Occipital lobe (tissue), 2 donors: Measurements from ENCODE around the gene PIM3. TPM values are rescaled to one million over a fixed set of nuclear protein-coding genes. Genes with fewer than 3 reads are reported as not detected.
"Not testable (repeated sequence)": the region's sequence is repeated elsewhere in the genome, so short reads cannot be mapped to it uniquely, and the experiment has no call there.

ENCODE experiments used
- DNase-seq: peaks from one replicate; lab custom pipeline; 2025; lab: John Stamatoyannopoulos, UW
- total RNA-seq: library from RNA; depleted of rRNA; stranded (reverse); fragments of >200 nt; gene quantifications from one replicate; pipeline ENCODE4 v1.2.3, GENCODE V29; 2014

The PIM3 gene
- total RNA-seq, 1 donor from 2014 or later = 13.1 TPM

DNA sequence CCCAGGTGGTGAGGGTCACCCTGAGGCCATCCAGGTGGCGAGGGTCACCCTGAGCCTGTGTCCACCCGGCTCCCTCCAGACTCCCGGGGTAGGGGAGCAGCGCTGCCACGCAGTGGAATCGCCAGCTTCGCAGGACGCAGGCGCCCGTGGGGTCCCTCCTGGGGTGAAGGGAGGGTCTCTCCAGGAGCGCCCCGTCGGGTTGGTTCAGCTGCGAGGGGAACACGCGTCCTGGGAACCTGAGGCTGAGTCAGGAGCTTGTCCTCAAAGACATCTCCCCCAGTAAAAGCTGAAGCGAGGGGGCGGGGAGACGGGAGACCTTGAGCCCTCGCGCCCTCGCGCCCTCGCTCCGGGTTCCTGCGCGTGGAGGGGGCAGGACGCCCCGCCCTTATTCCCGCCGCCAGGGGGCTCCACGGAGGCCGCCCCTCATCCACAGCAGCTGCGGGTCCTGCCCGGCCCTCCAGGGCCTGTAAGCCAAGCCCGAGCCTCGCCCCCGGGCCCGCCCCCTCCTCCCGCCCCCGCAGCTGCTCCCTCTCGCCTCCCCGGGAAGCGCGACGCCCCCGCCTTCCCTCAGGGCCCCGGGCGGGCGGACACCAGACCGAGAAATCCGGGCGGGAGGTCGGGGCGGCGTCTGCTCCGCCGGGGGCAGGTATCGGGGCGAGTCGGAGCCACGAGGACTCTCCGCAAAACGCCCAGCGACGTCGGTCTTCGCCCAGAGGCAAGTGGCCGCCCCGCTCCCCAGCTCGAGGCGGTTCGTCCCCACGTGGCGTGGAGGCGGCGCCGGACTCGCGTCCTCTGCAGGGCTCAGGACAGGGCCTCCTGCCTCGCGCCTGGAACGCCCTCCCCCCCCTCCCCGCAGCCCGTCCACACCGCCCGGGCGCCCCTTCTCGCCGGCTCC is 22.8 kb downstream of the PIM3 start:
- DNase-seq = no peak

DNA sequence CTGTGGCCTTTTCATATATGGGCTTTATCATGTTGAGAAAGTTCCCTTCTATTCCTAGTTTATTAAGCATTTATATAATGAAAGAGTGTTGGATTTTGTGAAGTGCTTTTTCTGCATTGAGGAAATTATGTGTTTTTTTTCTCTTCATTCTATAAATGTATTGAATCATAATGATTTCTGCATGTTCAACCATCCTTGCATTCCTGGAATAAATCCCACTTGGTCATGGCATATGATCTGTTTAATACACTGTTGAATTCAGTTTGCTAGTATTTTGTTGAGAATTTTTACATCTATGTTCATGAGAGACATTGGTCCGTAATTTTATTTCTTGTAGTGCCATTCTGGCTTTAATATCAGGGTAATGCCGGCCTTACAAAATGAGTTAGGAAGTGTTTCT is 25.8 kb downstream of the PIM3 start:
- DNase-seq = no peak

DNA sequence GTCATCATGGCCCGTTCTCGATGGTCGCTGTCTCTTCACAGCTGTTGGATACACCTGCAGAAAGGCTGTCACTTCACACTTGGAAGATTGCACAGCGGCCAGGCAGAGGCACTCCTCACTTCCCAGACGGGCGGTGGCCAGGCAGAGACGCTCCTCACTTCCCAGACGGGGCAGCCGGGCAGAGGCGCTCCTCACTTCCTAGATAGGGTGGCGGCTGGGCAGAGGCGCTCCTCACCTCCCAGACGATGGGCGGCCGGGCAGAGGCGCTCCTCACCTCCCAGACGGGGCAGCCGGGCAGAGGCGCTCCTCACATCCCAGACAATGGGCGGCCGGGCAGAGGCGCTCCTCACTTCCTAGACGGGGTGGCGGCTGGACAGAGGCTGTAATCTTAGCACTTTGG is 29.3 kb downstream of the PIM3 start:
- not testable (repeated sequence) for DNase-seq

DNA sequence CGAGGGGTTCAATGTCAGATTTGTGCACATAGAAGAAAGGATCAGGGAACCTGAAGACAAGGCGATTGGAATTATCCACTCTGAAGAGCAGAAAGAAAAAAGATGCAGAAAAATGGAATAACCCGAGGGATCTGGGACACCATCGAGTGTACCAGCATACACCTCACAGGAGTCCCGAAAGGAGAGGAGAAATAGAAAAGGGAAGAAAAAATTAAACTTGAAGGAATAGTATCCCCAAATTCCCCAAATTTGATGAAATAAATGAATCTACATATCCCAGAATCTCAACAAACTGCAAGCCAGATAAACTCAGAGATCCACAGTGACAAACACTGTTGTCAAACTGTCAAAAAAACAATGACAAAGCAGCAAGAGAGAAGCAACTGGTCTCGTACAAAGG is 30.6 kb downstream of the PIM3 start:
- DNase-seq = no peak

DNA sequence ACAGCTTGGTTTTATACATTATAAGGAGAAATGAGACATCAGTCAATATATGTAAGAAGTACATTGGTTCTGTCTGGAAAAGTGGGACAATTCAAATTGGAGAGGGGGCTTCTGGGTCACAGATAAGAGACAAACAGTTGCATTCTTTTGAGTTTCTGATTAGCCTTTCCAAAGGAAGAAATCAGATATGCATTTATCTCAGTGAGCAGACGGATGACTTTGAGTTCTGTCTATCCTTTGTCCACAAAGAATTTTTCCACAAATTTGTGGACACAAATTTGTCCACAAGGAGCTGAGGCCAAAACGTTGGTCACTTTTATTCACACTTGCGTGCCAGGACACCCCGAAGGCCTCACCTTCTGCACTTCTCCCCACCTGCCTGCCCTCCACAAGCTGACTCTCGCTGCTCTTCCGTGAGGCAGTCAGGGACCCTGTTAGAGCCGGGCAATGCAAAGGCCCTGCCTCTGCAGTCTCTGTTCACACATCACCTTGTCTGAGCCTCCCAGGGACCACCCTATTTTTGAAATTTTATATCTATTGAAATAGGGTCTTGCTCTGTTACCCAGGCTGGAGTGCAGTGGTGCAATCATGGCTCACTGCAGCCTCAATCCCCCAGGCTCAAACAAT is 31.4 kb downstream of the PIM3 start:
- DNase-seq = no peak

DNA sequence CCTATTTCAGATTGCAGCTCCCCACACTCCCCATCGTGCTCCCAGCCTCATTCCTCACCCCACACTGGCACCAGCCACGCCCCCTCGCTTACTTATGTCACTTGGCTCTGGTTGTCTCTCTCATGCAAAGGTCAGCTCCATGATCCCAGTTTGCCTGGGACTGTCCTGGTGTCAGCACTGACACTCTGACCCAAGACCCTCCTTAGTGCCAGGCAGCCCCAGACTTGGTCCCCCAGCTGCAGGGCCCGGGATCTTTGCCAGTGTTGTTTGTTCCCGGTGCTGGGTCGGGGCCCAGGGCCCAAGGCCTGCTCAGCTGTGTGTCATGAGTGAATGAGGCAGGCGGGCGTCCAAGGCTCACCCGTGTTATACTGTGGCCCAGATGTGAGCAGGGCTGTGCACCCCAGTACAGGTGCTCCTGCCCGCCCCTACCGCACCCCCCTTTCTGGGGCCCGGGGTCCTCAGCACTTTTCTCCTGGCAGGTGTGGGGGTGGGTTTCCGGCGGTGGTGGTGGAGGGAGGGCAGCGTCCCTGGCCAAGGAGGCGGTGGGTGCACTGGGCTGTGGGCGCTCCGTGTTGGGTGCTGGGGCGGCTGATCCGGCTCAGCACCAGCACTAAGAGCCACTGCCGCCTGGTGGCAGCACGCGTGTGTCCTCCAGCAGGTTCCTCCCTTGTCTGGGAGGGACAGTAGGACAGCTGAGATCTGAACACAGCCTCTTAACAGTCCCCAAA is 32.5 kb downstream of the PIM3 start:
- DNase-seq = peak; percentile 78

DNA sequence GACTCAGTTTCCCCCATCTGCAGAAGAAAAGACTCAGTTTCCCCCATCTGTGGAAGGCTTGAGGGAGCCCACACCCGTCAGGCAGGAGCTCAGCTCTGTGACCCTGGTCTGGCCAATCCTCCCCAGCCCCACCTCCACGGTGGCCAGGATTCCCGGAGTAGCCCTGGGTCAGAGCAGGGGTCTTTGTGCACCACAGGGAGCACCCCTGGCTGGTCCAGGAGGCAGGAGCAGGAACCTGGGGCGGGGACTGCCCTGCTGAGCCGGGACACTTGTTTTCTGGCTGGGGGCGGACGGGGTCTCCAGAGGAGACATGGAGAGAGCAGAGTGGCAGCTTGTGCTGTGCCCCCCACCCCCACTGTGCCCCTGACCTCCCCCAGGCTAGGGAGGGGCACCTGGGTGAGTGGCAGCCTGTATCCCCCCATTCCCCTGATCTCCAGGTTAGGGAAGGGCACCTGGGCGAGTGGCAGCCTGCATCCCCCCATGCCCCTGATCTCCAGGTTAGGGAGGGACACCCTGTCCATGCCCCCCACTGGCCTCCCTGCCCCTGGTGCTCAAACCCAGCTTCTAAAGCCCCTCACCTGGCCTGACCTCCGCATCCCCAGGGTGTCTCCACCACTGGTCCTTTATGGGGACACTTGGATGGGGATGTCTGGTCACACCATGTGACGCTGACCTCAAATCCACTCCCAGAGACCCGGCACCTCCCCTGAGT is 33.2 kb downstream of the PIM3 start:
- no peak for DNase-seq

DNA sequence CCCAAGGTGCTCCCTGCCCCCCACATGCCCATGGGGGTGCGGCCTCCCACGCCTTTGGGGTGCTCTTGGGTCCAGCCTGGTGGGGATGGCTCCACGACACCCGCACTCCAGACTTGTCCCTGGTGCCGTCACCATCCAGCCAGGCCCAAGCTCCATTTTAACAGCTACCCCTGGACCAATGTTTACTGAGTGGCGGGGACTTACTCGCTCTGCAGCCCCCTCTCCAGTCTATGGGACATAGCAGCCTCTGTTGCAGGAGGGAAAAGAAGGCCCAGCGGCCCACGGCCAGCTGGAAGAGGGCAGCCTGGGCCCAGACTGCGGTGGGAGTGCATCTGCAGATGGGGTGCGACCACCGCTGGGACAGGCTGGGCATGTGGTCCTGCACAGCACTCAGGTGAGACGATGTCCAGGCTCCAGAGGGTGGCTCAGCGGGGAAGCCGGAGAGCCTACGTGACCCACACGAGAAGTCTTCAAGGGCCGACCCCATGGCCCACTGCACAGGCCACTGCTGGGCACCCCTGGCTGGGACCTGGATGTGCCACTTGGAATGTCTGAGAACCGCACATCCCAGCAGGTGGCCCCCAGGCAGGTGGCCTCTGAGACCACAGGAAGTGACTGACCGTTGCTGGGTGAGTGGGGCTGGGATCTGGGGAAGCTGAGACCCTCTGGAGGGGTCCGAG is 33.9 kb downstream of the PIM3 start:
- no peak for DNase-seq

DNA sequence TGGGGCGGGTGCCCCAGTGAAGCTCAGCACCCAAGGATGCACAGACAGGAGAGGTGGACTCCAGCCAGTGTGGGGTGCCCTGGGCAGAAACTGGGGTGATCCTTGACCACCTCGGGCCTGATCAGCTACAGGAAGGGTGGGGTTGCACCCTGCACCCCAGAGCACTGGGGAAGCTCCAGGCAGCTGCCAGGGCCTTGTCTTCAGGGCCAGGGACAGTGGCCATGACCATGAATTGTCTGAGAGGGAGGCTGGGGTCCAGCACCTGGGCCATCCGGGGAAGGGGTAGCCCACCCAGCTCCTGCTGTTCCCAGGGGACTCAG is 34.4 kb downstream of the PIM3 start:
- DNase-seq = no peak

DNA sequence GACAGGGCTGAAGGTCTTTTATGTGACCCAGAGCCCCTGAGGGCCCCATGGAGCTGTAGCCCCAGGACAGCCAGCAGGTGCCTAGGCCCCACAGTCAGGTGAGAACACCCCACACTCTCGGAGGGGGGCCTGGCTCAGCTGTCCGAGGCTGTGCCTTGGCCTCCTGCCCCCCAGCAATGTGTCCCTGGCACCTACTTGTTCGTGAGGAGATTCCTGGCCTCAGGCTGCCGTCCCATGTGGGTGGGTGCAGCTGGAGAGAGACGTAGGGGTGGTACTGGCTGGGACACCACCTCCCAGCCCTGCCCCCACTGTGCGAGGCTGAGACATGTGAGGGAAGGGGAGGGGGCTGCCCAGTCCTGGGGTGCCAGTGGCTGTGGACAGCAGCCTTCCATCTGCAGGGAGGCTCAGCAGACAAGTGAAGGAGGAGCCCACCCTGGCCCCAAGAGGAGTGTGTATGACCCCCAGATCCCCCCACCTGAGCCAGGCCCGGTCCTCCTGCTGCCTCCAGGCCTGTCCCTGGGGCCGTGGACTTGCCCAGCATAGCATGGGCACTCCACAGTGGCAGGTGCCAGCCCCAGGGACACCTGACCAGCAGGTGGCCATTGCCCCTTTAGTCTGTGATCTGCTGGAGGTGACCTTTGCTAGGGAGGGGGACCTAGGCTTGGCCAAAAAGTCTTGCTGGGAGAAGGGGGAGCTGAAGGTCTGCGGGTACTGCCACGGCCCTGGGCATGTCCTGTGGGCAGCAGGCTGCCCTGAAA is 35.0 kb downstream of the PIM3 start:
- no peak for DNase-seq

DNA sequence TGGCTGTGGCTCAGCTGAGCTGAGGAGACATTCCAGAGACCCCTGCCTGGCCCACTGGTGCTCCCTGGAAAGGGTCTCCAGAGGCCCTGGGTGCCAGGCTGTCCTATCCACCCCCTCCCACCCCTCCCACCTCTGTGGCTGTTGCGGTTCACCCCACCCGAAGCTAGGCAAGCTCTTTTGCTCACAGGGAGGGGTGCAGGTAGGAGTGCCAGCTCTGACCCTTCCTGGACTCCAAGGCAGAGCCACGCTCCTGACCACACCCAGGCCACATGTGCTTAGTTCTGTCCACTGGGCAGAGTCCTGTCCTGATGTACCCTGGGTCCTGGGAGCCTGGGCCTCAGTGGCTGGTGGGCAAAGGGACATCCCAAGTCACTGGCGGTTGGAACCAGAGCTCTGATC is 35.5 kb downstream of the PIM3 start:
- no peak for DNase-seq

DNA sequence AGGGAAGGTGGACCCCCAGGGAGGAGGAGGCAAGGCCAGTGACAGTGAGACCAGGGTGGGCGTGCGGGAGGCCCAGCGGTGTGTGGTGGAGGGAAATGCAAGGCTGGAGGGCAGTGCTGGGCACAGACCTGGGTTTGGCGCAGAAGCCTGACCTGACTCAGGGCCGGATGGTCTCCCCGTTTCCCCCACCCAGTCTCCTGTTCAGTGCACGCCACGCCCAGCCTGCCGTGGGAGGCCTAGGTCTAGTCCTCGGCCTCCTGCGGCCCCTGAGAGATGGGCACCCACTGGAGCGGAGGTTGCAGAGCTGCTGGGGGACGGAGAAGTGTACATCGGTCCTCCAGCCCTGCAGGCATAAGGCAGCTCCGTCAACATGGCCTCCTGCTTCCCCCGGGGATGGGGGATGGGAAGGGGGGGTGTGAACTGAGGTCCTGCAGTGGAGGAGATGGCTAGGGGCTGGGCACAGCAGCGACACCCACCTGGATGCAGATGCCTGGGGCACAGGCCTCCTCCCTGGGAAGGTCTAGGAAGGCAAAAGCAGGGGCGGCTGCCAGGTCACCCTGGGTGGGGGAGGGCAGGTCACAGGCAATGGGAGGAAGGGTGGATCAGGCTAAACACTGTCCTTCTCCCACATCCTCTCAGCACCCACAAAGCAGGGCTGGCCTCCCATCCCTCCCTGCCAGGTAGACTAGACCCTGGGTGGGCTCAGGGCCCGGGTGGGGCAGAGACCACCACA is 36.1 kb downstream of the PIM3 start:
- no peak for DNase-seq

DNA sequence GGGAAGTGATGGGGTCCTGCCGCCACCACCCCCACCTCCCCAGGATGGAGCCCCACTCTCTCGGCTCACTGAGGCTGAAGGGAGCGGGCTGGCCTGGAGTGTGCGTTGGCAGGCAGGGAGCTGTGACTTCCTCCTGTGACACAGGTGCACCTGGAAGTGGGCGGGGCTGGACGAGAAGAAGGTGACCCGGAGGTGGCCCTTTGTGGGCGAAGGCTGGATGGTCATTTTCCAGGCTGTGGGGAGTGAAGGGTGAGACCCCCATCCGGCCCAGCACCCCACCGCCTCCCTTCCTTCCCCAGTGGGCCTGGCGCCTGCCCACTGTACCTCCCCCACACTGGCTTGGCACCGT is 36.7 kb downstream of the PIM3 start:
- DNase-seq = no peak

DNA sequence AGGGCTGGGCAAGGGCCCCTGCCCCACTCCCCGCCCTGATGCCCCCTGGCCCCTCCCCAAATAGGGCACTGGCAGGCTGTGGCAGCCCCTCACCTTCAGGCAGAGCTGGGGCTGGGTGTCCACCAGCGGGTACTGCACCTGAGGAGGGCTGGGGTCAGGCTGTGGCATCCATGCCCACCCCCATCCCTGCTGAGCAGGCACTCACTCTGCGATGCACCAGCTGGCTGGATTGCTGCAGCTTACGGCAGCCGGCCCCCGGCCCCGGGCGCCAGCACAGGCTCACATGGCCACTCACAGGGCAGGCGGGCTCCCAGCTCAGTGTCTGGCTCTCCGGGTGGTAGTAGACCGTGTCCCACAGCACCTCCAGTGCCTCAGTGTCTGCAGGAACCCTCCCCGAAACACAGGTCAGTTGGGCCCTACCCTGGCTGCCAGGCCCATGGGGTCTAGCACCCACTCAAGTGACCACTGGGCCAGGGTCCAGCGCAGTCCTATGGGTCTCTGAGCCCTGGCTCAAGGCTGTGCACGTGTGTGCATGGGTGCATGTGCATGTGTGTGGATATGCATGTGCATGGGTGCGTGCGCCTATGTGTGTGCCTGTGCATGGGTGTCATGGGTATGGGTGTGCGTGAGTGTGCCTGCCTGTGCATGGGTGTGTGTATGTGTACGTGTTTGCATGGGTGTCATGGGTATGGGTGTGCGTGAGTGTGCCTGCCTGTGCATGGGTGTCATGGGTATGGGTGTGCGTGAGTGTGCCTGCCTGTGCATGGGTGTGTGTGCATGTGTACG is 37.6 kb downstream of the PIM3 start:
- DNase-seq = no peak

DNA sequence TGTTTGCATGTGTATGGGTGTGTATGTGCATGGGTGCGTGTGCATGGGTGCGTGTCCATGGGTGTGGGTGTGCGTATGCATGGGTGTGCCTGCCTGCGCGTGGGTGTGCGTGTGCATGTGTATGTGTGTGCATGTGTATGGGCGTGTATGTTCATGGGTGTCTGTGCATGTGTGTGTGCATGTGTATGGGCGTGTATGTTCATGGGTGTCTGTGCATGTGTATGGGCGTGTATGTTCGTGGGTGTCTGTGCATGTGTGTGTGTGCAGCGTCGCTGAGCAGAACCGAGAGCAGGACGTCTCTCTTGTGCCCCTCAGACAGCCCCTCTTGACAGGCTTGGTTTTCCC is 38.1 kb downstream of the PIM3 start:
- no peak for DNase-seq

DNA sequence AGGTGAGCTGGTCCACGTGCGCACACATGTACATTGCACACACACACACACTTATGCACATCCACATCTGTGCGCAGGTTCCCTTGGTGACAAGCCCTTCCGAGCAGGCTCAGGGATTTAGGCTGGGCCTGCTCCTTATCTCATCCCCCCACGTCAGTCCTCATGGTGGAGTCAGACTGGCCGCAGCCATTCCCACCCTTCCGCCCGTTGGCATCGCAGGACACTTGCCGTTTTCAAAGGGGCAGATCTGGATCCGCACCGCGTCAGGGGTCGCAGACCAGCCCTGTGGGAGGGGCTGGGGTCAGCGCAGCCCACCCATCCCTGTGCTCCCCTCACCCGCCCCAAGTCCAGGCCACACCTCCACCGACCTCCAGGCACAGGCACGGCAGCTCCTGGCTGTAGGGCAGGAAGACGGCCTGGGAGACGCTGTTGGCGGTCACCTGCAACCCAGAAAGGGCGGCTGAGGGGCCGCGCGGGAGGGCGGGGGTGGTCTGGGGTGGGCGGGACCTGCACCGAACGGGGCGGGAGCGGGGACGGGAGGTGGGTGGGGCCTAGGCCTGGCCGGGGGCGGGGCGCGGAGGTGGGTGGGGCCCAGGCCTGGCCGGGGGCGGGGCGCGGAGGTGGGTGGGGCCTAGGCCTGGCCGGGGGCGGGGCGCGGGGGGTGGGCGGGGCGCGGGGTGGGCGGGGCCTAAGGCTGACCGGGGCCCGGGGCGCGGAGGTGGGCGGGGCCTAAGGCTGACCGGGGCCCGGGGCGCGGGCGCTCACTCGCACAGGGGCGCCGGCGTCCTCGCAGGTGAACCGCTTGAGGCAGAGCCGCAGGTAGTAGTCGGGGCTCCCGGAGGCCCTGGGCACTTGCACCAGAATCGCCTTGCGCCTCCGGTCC is 38.7 kb downstream of the PIM3 start:
- DNase-seq = no peak

DNA sequence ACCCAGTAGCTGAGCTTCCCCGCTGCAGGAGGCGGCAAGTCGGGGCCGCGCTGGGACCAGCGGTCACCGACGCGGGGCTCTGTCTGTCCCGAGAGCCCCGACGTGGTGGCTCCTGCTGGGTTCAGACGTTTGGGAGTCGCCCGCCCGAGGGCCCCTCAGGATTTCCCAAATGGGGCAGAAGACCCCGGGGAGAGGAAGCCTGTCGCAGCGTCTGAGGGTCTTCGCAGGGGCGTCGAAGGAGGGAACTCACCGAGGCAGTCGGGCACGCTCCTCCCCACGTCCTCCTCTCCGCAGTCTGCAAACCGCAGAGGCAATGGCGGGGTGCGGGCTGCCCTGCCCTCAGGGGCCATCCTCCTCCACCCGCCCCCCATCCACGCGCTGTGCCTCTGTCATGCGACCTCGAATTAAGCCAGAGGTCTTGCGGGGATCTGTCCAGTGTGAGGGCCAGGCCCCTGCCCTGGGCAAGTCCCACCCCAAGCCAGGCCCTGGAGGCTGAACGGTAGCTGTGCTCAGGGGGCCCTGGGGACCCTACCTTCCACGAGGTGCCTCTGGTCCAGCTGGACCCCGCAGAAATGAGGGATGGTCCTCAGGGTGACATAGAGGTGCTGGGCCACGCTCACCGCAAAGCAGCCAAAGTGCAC is 39.5 kb downstream of the PIM3 start:
- no peak for DNase-seq
